Measurements from ENCODE around the gene CNTRL. TPM values are rescaled to one million over a fixed set of nuclear protein-coding genes. Genes with fewer than 3 reads are reported as not detected.

Gene CNTRL
- total RNA-seq, 4 donors from 2014 or later: 23.4 to 32.7 (median 31.0) TPM

DNA sequence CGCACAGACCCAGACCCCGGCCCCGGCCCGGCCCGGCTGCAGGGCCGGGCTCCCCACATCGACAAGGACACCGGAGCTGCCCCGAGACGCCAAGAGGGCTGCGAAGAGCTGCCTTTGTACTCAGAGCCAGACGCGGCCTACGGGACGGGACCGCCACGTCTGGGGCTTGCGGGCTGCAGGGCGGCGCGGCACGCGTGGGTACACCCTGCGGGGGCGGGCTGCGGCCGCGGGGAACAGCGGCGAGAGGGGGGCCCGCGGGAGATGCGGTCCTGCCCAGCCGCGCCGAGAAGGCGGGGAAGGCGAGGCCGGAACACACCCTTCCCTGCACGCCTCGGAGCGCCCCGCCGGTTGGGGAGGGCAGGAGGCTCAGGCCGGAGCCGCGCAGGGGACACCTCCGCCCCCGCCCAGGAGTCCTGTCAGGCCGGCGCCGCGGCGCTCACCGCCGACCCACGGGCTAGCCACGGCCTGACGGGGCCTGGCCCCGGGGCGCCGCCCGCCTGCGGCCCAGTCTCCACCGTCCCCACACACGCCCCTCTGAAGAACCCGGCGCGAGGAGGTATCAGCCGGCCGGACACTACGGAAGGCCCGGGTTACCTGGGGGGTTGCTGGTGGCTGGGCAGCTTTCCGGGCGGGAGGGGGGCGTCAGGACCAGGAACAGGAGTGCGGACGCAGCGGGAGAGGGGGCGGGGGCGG lies 126.4 kb downstream of the CNTRL start:
- peak overlapping the region; percentile 91 to 96 (median 93) for H3K27ac ChIP-seq
- H3K4me1 ChIP-seq: peaks cover 0 to 50% (median 38%) of the 10 kb centered on the region in 4 donors
- TF ChIP-seq, protein P1, sequence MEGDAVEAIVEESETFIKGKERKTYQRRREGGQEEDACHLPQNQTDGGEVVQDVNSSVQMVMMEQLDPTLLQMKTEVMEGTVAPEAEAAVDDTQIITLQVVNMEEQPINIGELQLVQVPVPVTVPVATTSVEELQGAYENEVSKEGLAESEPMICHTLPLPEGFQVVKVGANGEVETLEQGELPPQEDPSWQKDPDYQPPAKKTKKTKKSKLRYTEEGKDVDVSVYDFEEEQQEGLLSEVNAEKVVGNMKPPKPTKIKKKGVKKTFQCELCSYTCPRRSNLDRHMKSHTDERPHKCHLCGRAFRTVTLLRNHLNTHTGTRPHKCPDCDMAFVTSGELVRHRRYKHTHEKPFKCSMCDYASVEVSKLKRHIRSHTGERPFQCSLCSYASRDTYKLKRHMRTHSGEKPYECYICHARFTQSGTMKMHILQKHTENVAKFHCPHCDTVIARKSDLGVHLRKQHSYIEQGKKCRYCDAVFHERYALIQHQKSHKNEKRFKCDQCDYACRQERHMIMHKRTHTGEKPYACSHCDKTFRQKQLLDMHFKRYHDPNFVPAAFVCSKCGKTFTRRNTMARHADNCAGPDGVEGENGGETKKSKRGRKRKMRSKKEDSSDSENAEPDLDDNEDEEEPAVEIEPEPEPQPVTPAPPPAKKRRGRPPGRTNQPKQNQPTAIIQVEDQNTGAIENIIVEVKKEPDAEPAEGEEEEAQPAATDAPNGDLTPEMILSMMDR (IDR thresholded peaks at IDR 0.05): no peak
- no peak for TF ChIP-seq POLR2A (IDR thresholded peaks at IDR 0.05)
- TF ChIP-seq EP300 (IDR thresholded peaks at IDR 0.05): no peak
- H3K4me3 ChIP-seq: peak overlapping the region; percentile 66 to 96 (median 94)
- DNase-seq (ENCODE audit: low spot score in 2 of 2): no peak
- no peaks in the 10 kb centered on the region for H3K9me3 ChIP-seq
- H3K27me3 ChIP-seq: no peaks in the 10 kb centered on the region
- WGBS, 2 donors: 0% methylated on average over 22 to 40 of the region's 81 CpGs
- no peaks in the 10 kb centered on the region for H3K36me3 ChIP-seq

DNA sequence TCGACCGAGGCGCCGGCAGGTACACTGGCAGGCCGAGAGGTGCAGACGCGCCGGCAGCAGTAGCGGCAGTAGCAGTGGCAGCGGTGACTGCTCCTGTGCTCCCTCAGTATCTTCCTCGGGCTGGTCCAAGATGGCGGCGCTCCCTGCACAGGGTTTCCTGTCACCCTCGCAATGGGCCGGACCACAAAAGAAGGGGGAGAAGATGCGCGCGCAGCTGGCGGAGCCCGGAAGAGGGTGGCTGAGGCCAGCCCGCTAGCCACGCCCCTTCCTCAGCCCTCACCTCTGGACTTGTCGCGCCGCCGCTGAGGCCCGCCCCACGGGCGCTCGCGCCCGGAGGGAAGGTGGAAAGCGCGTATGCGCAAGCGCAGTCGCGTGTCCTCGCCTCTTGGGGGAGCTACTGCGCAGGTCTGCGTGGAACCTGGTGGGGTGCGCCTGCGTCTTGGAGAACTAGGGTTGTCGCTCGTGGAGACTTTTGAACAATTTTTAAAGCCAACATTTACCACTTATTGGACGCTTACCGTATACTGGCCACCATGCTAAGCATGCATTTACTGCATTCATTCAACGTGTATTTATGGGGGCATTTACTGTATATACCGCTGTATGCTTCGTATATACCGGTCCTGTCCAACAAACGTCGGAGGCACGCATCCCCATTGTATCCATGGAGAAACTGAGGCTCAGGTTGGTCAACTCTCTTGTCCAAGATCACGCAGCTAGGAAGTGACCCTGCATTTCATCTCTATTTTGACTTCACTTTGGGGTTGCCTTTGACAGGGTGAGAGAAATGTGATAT lies 127.2 kb downstream of the CNTRL start, which contains the start of gene RAB14:
Gene RAB14, minus strand, starts transcription at position 132 of the 796 bp plus-strand sequence. CDS start 8,457 bp downstream, outside the sequence.
- peak within 1 kb of the TSS; percentile 66 to 96 (median 94) for H3K4me3 ChIP-seq
- no peaks in the 10 kb centered on the region for H3K9me3 ChIP-seq
- H3K4me1 ChIP-seq: peaks cover 0 to 42% (median 33%) of the 10 kb centered on the region in 4 donors
- H3K27ac ChIP-seq: peak within 1 kb of the TSS; percentile 91 to 96 (median 93)
- no peaks in the 10 kb centered on the region for H3K36me3 ChIP-seq
- TF ChIP-seq EP300 (IDR thresholded peaks at IDR 0.05) (peak; percentile 91 to 94), POLR2A (IDR thresholded peaks at IDR 0.05) (peak; percentile 58 to 83)
- TF ChIP-seq, protein P1 (IDR thresholded peaks at IDR 0.05): peak; percentile 46 to 78 (median 67)
- H3K27me3 ChIP-seq: no peaks in the 10 kb centered on the region
- peak; percentile 99 to 100 for DNase-seq (ENCODE audit: low spot score in 2 of 2)
- 4 to 5% methylated on average over 30 to 46 of the region's 55 CpGs for WGBS, 2 donors

- H3K9me3 ChIP-seq: no peaks in the 10 kb centered on the region
- H3K27ac ChIP-seq: no peak overlapping the region
- WGBS, 2 donors: 66 to 70% methylated on average over 2 of the region's 2 CpGs
- no peaks in the 10 kb centered on the region for H3K27me3 ChIP-seq
- H3K4me3 ChIP-seq: no peak overlapping the region
- TF ChIP-seq, protein P1 (IDR thresholded peaks at IDR 0.05): no peak
- TF ChIP-seq EP300 (IDR thresholded peaks at IDR 0.05) (no peak), POLR2A (IDR thresholded peaks at IDR 0.05) (no peak)
- no peaks in the 10 kb centered on the region for H3K36me3 ChIP-seq
- H3K4me1 ChIP-seq: peaks cover 0 to 20% (median 17%) of the 10 kb centered on the region in 4 donors
- no peak for DNase-seq (ENCODE audit: low spot score in 2 of 2)
These were observed 129.4 kb downstream of the CNTRL start for GRCh38 chr9:121204121-121204520.

DNA sequence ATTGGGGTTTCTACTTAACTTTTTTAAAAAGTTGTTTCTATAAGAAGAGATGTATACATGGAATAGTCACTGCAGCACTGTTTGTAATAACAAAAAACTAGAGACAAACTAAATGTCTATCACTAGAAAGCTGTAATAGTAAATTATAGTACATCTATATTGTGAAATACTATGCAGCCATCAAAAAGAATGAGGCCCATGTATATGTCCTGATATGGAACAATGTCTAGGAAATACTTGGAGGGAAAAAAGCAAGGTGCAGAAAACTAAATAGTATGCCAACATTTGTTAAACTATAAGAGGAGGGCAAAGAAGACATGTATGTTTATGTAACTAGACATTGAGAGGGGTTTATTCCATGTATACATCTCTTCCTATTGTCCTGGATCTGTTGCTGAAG lies 129.9 kb downstream of the CNTRL start:
- Histone ChIP-seq H3K27ac (no peak overlapping the region), H3K4me1 (peaks cover 0 to 16% (median 13%) of the 10 kb centered on the region in 4 donors), H3K27me3 (no peaks in the 10 kb centered on the region), H3K9me3 (no peaks in the 10 kb centered on the region), H3K4me3 (no peak overlapping the region), H3K36me3 (no peaks in the 10 kb centered on the region)
- no peak for DNase-seq (ENCODE audit: low spot score in 2 of 2)
- TF ChIP-seq POLR2A (IDR thresholded peaks at IDR 0.05) (no peak), EP300 (IDR thresholded peaks at IDR 0.05) (no peak)
- TF ChIP-seq, protein P1 (IDR thresholded peaks at IDR 0.05): no peak

All from tibial nerve (tissue), 4 donors.